Suppressor macrophage (primary cell): ENCODE data around the gene L1CAM.

Experiments used
- DNase-seq, 4 experiments: peaks; one replicate each; pipeline ENCODE4 v3.0.0-alpha.2; 2020 to 2022

Gene L1CAM

DNA sequence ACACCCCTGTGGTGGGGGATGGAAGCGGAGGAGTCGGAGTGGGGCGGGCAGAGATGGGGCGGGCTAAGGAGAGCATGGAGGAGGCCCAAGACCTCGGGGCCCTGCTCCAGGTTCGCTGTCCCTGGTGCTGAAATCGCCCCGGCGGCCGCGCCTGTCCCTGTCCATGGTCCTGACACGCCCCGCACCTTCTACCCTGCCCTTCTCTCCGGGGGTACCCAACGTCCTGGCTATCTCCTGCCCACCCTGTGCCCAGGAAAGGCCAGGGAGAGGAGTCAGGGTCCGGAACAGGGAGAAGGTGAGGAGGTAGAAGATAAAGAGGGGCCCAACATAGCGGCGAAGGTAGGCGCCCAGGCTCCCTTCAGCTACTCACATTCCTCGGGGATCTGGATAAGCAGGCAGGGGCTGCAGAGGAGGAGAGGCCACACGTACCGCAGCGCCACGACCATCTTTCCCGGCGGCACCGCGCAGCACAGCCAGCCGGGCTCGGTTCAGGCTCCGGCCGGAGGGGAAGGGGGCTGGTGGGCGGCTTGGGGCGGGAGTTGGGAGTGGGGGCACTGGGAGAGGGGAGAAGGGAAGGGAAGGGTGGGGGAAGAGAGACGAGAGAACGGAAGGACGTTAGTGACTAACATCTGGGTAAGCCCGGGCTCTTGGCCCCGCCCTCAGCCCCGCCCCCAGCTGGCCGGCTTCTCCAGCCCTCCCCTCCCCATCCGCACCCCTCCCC lies 10.4 kb downstream of the L1CAM start:
- peak; percentile 43 to 70 (median 56) for DNase-seq

DNA sequence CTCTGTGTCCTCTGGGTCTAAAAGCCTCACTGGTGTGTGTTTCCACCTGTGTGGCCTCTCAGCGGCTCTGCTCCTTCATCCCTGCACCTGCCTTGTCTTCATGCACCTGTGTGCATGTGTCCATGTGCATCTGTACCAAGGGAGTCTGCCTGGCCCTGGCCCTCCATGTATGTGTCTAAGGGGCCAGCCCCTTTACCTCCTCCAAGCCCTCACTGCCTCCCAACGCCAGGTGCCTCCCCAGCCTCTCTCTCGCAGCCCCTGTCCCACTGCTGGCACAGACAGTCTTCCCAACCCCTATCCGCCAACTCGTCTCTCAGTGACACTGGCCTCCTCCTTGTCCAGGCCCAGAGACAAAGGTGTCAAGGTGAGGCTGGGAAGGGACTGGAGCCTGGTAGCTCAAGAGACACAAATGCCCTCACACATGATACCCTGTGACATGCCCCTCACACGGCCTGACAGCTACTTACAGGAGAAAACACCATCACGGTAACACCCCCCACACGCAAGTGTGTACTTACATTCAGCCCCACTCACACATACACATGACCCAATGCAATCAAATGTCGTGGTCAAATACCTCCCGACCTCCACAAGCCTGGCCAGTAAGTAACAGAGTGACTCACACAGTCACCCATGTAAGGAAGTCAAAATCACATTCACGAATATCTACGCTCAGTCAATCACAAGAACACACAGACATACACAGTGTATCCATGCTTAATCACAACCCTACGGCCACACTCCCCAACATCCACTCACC lies 11.4 kb downstream of the L1CAM start:
- no peak for DNase-seq

DNA sequence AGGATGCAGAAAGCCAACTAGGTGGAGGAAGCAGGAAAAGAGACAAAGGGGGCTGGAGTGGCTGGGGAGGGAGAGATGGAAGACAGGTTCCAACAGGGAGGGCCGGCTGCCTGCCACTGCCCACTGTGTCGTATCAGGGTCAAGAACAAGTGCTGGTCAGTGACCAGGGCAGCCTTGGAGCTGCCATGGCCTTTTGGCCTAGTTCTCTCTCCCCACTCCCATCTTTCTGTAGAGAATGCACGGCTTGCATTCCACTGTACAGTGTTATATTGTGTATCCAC lies 11.9 kb downstream of the L1CAM start:
- DNase-seq: no peak

DNA sequence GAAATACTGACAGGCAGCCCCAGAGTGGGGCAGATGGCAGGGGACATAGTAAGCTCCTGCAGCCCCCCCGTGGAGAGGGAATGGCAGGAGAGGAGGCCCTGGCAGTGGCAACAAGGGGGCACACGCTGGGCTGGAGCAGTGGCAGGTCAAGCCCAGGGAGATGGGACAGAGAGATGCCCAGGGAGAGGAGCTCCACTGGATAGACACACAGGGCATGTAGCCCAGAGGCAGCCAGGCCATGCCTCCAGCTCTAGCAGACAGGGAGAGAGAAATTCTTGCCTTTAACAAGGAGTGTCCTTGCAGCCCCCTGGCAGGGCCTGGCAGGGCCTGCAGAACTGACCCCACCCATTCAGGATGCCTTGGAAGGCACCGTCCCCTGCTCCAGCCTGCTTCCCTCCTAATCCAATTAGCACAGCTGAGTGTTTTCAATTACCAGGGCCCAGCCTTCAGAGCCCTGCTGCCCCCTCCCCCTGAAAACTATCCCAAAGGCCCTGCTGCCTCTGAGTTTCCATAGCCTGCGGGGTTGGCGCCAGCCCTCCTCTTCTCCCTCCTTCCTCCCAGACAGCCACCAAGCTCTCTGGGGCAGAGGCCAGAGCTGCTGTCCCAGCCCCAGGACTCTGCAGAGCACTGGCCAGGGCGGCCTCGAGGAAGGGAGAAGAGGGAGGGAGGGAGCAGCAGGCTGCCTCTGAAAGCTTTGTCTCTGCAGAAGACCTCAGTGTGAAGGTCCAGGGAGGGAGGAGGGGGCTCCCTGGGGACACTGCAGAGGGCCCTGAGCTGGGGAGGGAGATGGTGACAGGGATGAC lies 12.5 kb downstream of the L1CAM start:
- no peak for DNase-seq

DNA sequence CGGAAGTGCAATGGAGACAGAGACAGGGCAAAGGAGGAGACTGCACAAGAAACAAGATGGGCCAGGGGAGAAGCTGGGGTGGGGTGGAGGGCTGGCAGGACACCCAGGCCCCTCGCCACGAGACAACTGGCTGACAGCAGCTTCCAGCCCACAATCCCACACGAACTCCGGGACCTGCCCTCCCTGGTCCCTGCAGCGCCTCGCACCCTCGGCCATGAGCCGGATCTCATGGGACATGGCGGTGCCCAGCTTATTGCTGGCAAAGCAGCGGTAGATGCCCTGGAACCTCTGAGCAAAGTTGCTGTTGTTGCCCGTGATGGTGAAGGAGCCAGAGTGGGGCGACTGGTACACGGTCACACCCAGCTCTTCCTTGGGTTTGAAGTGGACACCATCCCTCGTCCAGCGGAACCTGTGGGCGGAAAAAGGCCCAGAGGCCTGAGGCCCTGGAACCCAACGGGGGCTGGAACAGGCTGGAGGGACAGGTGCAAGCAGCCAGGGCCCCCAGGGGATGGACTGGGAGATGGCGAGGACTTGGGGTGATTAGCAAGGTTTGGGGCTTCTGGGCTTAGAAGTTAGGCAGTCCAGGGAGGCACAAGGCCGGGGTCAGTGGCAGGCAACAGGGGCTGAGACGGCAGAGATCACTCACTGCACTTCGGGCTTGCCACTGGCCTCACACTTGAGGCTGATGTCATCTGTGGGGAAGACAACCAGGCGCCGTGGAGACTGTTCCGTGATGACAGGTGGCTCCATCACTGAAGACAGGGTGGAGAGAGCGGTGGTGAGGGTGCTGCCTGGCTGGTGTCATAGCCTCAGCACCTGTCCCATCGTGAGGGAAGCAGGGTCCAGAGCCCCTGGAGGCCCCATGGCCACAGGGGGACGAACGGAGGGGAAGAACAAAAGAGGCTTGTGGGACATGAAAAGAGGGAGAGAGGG lies 13.8 kb downstream of the L1CAM start:
- no peak for DNase-seq

DNA sequence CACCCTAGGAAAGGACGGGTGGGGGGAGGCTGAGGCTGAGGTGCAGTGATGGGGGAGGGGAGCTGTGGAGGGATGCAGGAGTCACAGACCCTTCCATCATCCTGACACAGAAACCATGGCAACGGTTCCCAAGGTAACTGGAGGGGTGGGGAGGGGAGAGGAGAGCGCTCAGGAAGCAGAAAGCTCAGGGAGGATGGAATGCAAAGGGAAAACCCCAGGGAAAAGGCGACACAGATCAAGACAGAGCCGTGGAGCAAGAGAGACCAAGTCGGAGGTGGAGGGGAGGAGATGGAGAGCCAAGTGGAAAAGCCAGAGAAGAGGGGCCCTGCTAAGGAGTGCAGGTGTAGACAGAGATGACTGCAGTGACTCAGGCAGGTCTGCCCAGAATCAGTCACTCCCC lies 14.5 kb downstream of the L1CAM start:
- DNase-seq: no peak

DNA sequence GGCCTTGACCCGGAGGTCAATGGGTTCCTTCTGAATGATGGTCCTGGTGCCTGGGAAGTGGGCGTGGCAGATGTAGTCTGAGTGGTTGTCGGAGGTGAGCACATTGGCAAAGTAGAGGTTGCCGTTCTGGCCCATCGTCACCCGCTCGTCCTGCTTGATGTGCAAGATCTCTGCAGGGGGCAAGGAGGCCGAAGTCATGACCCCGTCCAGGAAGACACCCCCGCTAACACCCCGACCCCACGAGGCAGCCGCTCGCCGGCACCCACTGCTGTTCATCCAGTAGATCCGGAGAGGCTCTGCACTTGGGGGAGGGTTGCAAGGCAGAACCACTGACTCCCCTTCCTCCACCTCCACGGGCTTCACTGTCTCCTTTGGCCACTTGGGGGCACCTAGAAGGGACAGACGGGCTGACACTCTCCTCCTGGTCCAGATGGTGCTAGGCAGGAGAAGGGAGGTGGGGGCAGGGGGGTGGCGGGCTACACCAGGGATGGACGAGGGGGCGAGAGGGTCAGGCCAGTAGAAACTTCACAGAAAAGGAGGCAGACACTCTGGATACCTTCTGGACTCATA lies 15.1 kb downstream of the L1CAM start:
- no peak for DNase-seq

DNA sequence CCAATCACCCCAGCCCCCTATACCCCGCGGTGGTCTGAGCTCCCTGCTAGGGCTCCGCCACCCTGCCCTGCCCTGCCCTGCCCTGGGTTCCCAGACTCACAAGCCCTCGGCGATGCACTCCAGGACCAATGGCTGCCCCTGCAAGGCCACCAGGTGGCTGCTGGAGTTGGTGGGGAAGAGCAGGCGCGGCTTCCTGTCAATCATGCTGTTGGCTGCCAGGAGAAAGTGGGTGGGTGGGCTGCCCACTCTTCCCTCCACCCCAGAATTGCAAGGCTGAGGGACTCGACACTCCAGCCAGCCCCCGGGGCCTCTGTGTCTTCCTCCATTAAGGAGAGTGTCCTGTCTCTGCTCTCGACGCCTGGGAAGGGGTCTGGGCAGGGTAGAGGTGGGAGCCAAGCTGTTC lies 15.7 kb downstream of the L1CAM start:
- DNase-seq: no peak

DNA sequence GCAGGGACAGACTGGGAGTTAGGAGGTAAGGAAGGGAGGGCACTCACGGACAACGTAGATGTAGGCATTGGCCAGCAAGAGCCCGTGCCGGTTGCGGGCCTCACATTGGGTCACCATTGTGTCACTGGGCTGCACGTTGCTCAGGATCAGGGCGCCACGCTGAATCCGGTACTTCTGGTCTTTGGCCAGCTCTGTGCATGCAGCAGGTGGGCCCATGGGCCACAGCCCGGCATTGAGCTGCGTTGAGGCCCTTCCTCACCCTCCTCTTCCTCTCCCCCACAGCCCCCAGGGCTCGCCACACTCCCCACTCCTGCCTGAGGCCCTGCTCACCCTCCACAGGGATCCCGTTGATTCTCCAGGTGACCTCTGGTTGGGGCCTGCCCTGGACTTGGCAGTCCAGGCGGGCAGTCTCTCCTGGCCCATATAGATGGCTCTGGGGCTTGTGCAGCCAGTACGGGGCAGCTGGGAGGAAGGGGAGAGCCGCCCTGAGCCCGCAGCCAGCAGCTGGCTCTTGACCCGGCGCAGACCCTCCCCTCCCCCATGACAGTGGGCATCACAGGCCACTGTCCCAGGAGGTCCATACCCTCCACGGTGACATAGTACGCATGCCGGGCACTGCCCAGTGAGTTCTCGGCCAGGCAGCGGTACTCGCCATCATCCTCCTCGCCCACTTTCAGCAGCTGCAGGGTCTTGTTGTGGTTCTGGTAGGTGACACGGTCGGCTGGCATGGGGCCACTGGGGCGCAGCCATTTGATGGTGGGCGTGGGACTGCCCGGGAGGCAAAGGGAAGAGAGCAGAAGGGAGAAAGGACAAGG lies 16.3 kb downstream of the L1CAM start:
- DNase-seq: no peak

DNA sequence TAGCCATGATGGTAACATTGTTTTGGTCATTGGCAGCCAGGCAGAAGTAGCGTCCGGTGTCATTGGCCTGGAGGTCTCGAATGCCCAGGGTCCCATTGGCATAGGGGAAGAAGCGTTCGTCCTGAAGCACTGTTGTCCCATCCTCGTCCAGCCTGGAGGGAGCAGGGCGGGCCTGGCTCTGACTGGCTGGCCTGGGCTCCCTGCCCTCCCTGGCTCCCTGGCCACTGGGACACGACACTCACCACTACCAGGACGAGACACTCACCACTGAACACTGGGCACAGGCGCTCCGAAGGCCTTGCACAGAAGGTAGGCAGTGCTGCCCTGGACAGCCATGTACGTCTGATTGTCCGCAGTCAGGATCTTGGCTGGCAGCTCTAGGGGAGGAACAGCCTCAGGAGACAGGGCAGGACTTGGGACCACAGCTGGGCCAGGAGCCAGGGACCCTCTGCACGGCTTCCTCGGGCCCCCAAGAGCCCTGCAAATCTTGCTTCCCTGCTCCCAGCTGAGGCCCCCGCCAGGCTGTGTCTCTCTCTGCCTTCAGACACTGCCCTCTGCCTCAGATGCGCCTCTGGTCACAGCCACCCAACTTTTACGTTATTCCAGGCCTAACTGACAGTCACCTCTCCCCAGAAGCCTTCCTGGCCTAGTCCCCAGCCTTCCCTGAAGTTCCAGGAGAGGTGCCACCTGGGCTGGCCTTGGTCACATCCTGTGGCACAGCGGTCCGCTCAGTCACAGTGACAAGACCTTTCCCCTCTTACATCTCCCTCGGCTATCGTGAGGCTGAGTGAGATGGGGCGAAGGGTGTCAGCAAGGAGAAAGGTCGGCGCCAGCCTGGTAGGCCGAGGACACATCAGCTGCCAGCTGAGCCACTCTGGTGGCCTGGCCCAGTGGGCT lies 17.1 kb downstream of the L1CAM start:
- DNase-seq: no peak

DNA sequence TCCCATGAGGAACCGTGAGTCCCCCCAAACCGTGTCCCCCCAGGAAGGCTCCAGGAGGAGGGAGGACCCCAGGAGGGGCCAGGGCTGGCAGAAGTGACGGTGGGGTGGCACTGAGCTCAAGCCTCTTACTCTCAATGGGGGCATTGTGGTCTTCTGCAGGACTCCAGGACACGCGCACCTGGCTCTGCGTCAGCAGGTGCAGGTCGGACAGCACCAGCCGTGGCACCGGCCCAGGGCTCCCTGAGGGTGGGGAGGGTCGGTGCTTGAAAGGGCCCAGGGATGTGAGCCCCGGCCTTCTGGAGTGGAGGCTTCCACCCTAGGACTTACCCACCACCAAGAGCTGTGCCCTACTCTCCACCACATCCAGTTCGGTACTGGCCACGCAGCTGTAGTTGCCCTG lies 18.3 kb downstream of the L1CAM start:
- no peak for DNase-seq

DNA sequence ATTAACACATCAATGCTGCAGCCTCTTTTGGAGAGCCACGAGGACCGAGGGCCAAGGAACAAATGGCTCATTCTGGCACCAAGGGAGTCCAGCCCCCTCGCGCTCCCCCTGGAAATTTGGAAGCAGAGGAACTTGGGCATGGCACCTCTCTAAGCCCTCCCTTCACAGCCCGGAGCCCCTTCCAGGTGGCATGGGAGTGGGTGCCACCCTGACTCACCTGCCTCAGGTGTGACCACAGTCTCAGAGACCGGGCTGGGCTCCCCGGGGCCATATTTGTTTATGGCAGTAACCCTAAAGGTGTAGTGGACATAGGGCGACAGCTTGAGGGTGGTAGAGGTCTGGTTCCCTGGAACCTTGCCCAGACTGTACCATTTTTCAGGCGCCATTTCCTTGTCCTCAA lies 18.8 kb downstream of the L1CAM start:
- no peak for DNase-seq

DNA sequence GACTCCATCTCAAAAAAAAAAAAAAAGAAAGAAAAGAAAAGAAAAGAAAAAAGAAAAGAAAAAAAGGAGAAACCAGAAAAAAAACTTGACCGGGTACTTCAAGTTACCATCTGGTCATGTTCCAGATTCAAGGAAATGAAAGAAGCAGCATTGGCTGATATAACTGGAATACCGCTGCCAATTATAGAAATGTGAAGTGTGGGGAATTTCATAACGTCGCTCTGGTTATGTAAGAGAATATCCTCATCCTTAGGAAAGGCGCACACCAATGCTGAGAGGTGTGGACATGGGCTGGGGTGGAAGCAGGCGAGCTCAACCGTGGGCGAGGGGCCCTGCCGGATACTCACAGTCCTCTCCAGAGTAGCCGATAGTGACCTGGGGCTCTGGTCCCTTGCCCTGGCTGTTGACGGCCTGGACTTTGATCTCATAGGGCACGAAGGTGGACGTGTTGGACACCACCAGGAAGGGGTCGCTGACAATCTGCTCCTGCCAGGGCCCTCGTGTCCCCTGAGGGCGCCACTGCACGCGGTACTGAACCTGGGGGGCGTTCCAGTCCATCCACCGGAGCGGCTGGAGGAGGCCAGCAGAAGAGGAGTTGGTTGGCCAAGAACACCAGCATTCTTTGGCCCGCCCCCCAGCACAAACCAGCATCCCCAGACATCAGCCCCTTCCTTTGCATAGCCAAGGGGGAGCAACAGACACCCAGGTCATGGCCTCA lies 19.5 kb downstream of the L1CAM start:
- no peak for DNase-seq

DNA sequence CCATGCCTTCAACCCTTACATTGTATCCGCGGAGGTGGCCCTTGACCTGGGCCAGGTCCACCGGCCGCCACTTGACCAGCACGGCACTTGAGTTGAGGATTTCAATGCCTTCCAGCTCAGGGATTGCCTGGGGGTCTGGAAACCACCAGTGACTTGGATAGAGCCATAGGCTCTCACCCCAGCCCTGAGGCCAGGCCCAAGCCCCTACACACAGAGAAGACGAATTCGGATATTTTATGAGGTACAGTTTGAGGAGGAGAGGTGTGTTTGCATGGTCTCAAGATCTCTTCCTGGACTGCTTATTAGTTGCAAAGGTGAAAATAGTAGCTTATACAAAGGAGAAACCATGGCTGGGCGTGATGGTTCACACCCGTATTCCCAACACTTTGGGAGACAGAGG lies 20.3 kb downstream of the L1CAM start:
- no peak for DNase-seq

DNA sequence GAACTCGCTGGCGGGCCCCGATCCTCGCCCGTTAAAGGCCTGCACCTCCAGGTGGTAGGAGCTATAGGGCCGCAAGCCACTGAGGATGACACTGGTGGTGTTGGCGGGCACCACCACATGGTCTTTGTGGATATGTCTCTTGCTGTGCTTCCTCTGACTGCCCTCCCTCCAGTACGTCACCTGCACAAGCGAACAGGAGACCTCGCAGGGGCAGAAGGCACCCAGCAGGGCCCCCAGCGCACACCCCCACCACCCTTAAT lies 20.7 kb downstream of the L1CAM start:
- DNase-seq: no peak

DNA sequence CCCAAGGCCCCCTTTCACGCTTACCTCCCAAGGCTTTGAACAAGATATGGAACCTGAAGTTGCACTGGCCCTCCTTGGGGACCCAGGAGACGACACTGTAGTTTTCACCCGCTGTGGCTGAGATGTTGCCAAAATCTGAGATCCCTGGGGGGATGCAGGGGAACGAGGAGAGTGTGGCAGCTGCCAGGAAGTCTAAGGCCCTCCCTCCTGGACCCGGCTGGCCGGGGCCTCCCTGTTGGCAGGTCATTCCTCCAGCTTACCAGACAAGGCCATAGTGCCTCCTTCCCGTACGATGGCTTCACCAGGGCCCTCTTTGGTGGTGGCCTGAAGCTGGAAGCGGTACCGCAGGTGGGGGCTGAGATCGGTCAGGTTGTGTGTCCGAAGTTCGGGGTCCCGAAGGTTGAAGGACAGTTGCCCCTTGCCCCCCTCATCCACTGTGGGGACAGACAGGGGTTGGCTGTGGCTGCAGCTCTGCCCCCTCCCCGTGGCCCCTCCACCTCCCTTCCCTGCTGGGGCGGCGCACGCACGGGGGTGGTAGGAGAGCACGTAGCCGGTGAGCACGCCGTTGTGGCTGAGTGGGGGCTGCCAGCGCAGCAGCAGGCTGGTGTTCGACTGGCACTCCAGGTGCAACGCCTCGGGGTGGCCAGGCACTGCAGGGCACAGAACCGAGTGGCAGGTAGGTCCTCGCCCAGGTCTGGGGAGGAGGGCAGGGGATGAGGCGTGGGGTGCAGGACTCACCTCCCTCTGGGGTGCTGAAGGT lies 21.2 kb downstream of the L1CAM start:
- DNase-seq: no peak

DNA sequence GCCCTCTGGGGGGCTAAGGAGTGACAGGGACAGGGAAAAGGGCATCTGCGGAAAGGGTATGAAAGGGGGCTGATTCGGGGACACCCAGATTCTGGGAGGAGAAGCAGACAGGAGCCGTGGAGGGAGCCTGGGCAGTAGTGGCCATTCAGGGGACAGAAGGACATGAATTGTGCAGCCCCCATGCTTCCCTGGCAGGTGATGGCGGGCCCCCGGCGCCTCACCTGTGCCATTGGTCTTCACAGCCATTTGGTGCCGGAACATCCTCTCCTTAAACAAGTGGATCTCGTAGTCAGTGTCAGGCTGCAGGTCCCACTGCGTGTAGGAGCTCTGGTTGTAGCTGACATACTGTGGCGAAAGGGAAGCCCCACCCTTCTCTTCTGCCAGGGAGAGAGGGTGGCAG lies 21.9 kb downstream of the L1CAM start:
- DNase-seq: no peak

DNA sequence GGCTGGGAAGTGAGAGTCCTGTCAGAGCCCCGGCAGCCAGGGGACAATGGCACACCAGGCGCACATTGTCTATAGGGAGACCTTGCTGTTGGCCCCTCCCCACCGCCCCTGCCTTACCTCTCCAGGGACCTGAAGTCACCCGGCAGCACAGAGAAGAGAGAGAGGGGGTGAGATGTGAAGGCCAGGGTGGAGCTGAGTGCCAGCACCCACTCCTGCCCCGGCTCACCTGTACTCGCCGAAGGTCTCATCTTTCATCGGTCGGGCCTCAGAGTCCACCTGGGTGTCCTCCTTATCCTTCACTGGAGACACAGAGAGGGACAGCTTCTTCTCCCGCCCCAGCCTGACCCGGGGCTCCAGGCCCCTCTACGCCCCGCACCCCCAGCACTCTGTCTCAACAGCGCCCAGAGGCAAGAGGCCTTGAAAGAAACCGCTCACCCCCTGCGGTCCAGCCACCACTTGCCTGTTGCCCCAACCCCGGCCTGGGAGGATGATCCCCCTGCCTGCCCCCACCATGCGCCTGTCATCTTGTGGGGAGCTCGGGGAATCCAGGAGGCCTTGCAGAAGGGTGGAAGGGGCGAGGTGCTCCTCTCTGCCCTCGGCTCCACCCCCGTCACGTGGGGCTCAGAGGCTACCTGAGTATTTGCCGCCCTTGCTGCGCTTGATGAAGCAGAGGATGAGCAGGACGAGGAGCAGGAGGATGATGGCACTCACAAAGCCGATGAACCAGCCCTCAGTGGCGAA lies 22.6 kb downstream of the L1CAM start:
- no peak for DNase-seq
